IMR-90 (cell line): Measurements from ENCODE around the gene AKAP6.

ENCODE experiments used
- CHD1 ChIP-seq: IDR thresholded peaks from 2 replicates; pipeline ENCODE4 v1.6.1; 2012; ENCODE audit warnings: low read depth, low read length, improper control_type of control experiment
- CTCF ChIP-seq: conservative IDR thresholded peaks from 2 replicates; pipeline ENCODE4 v1.5.1; 2012; ENCODE audit warnings: mild to moderate bottlenecking, low read depth, low read length, improper control_type of control experiment
- FOS ChIP-seq: fragments of 150-350 bp; IDR thresholded peaks from 2 replicates; pipeline ENCODE4 v1.6.1; 2016; ENCODE audit warnings: low read depth, low read length
- MAFK ChIP-seq: IDR thresholded peaks from 2 replicates; pipeline ENCODE4 v1.6.1; 2012; ENCODE audit warnings: low read depth, low read length, improper control_type of control experiment
- MAZ ChIP-seq: IDR thresholded peaks from 2 replicates; pipeline ENCODE4 v1.6.1; 2012; ENCODE audit warnings: low read depth, mild to moderate bottlenecking, low read length, improper control_type of control experiment, moderate library complexity, borderline replicate concordance
- MXI1 ChIP-seq: IDR thresholded peaks from 2 replicates; pipeline ENCODE4 v1.6.1; 2012; ENCODE audit warnings: low read depth, mild to moderate bottlenecking, low read length, moderate library complexity, borderline replicate concordance
- NFE2L2 ChIP-seq: fragments of 150-350 bp; IDR thresholded peaks from 2 replicates; pipeline ENCODE4 v1.6.1; 2016; ENCODE audit warnings: low read depth, mild to moderate bottlenecking, low read length
- POLR2A ChIP-seq: IDR thresholded peaks from 2 replicates; pipeline ENCODE4 v1.6.1; 2012; ENCODE audit warnings: mild to moderate bottlenecking, low read depth, low read length
- RCOR1 ChIP-seq: IDR thresholded peaks from 2 replicates; pipeline ENCODE4 v1.6.1; 2012; ENCODE audit warnings: mild to moderate bottlenecking, low read length, improper control_type of control experiment; ENCODE audit not compliant: insufficient replicate concordance
- RFX5 ChIP-seq: IDR thresholded peaks from 2 replicates; pipeline ENCODE4 v1.8.0; 2012; ENCODE audit warnings: low read depth, mild to moderate bottlenecking, low read length, moderate library complexity
- TF ChIP-seq, protein P1 (sequence below): fragments of 150-350 bp; IDR thresholded peaks from 2 replicates; pipeline ENCODE4 v1.6.1; 2017; ENCODE audit warnings: mild to moderate bottlenecking, antibody characterized with exemption, low read length, low read depth

- TF ChIP-seq FOS (no peak), POLR2A (no peak), MAFK (no peak), MXI1 (no peak), NFE2L2 (no peak), CTCF (no peak), MAZ (no peak), CHD1 (no peak), RFX5 (no peak), RCOR1 (no peak)
- TF ChIP-seq, protein P1, sequence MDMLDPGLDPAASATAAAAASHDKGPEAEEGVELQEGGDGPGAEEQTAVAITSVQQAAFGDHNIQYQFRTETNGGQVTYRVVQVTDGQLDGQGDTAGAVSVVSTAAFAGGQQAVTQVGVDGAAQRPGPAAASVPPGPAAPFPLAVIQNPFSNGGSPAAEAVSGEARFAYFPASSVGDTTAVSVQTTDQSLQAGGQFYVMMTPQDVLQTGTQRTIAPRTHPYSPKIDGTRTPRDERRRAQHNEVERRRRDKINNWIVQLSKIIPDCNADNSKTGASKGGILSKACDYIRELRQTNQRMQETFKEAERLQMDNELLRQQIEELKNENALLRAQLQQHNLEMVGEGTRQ: no peak
Observed at GRCh38 chr14:32817780-32818179, 488.7 kb downstream of the AKAP6 start.
